ENCODE measurements around the gene STRN3.

GRCh38 chr14:31051023-31051422, 24.8 kb upstream of the STRN3 start:
- TF ChIP-seq CTCF (IDR thresholded peaks at IDR 0.05) (no peak), EZH2 (IDR thresholded peaks at IDR 0.05; ENCODE audit: borderline replicate concordance, insufficient read depth, low read depth, low read length, poor library complexity, severe bottlenecking) (no peak)

Data from B cell (primary cell).